HG02943 (cell line): ENCODE results near the gene MIB1.

Experiments
- ATAC-seq: cut with Tn5 transposase; IDR thresholded peaks from one replicate; pipeline ENCODE4 v1.9.1; 2021; ENCODE audit warnings: mild to moderate bottlenecking, low read depth, moderate library complexity; ENCODE audit not compliant: unreplicated experiment

Gene MIB1

GRCh38 chr18:21808185-21808584 lies 67.6 kb downstream of the MIB1 start:
- no peak for ATAC-seq

- ATAC-seq, result no peak
Measured at GRCh38 chr18:21809725-21810124, 69.1 kb downstream of the MIB1 start.

DNA sequence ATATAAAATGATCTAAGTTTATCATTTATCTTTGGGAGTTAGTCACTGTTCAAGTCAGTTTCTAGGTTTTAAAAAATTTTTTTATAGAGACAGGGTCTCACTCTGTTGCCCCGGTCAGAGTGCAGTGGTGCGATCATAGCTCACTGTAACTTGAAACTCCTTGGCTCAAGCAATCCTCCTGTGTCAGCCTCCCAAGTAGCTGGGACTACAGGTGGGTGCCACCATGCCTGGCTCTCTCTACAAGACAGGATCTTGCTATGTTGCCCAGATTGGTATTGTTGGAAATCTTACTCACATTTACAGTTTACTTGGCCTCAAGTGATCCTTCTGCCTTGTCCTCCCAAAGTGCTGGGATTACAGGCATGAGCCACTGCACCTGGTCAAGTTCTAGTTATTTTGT lies 74.5 kb downstream of the MIB1 start:
- no peak for ATAC-seq

DNA sequence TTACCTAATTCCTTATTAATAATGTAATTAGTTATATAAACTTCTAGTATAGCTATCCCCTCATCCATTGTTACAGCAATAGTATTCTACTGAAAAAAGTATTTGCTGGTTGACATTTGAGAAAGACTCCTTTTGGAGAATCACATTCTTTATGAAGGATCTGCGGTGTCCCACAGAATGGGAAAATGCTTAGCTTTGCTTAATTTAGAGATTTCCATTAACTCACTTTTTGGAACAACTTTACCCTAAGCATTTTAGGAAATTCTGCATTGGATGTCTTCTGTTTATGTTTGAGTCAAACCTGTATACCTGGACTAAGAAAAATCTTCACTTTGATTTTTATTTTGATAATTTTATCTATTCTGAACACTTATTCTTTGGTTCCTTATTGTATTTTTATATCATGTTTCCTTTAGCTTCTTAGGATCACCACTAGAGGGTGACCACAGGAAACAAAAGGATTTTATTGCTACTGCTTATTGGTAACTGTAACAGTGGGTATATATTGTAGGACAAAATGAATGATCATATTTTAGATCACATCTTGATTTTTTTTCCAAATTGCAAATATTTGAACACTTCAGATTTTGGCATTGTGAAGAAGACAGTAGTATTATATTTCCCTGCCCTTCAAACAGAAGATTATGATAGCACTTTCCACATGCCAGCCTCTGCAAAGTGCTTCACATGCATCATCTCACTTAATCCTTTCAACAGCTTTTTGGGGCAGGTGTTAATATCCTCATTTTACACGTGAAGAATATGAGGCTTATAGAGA lies 79.6 kb downstream of the MIB1 start:
- no peak for ATAC-seq

GRCh38 chr18:21820811-21821143 lies 80.2 kb downstream of the MIB1 start:
- ATAC-seq, result no peak

GRCh38 chr18:21823848-21824247 lies 83.3 kb downstream of the MIB1 start:
- ATAC-seq, result no peak

GRCh38 chr18:21826196-21826595 lies 85.6 kb downstream of the MIB1 start:
- no peak for ATAC-seq

- ATAC-seq, result no peak
Measured at GRCh38 chr18:21826641-21827302, 86.2 kb downstream of the MIB1 start.

DNA sequence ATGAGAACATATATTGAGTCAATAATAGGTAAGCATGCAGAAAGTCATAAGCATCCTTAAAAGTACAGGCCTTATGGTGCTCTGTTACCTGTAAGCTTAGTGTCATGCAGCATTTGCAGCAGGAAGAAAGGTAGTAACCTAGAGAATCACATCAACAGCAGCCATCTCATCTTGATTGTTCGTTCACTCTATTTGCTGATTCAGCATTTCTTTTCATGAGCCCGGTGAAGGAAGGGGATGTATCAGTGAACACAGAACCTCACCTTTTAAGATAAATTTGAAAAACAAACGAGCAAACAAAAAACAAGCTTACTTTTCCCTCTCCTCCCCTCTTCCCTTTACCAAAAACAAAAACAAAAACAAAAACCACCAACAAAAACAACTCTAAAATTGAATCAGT lies 89.9 kb downstream of the MIB1 start:
- ATAC-seq, result no peak

DNA sequence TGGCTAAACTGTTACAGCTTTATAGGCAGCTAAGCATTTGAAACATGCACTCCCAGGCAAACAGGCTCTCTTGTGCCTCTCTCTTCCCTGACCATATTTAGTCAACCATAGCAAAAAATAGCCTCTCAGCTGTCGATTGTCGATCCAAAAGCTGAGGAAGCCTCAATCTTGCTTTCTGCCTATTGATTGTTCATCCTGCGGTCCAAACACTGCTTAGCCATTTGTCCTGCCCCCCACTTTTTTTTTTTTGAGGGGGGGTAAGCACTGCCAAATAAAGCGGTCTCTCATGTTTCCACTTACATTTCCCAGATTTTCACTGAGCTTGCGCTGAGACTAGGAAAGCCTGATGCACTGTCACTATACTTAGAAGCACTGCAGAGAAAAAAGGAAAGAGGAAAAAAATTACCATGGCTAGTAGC lies 90.8 kb downstream of the MIB1 start:
- ATAC-seq, result no peak

GRCh38 chr18:21833604-21834298 lies 93.2 kb downstream of the MIB1 start:
- no peak for ATAC-seq

DNA sequence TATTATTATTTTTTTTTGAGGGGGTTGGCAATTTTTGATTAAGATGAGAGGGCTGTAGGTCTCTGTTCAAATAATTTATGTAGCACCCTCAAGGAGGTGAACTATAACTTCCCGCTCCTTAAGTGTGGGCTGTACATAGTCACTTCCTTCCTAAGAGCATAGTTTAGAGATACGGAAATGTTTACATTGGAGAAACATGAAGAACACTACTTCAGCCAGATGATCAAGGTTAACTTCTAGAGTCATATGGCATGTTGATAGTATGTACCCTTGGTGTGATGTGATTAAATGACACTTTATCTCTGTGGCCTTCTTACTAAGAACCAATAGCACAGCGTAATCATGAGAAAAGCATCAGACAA lies 93.7 kb downstream of the MIB1 start:
- no peak for ATAC-seq

DNA sequence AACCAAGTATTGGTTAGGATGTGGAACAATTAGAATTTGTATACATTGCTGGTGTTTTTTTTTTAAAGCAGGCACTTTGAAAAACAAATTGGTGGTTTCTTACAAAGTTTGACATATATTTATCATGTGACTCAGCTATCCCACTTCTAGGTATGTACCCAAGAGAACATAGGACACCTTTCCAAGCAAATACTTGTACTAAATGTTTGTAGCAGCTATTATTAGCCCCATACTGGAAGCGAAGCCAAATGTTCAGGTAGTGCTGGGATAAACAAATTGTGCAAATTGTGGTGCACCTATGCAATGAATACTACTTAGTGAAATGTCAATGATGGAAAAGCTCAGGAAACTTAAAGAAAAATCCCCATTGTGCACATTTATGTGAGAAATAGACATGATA lies 101.0 kb downstream of the MIB1 start:
- no peak for ATAC-seq

DNA sequence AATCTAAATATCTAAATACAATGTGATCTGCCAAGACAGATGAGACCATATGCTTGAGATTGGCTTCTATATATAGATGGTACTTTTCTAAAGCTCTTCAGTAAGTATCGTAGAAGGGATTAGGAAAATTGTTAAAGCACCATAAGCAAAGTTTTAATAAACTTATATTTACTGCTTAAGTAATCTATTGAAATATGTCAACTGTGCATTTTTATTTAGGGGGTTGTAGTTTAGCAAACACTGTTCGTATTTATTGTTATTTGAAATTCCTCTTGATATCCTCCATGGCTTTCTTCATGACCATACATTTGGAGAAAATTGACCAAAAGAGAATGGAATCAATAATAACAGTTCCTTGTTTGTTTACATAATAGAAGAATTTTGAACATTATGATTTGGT lies 102.7 kb downstream of the MIB1 start:
- ATAC-seq, result no peak

GRCh38 chr18:21851327-21851961 lies 110.9 kb downstream of the MIB1 start:
- no peak for ATAC-seq

GRCh38 chr18:21853016-21853415 lies 112.4 kb downstream of the MIB1 start:
- peak; percentile 94 for ATAC-seq

DNA sequence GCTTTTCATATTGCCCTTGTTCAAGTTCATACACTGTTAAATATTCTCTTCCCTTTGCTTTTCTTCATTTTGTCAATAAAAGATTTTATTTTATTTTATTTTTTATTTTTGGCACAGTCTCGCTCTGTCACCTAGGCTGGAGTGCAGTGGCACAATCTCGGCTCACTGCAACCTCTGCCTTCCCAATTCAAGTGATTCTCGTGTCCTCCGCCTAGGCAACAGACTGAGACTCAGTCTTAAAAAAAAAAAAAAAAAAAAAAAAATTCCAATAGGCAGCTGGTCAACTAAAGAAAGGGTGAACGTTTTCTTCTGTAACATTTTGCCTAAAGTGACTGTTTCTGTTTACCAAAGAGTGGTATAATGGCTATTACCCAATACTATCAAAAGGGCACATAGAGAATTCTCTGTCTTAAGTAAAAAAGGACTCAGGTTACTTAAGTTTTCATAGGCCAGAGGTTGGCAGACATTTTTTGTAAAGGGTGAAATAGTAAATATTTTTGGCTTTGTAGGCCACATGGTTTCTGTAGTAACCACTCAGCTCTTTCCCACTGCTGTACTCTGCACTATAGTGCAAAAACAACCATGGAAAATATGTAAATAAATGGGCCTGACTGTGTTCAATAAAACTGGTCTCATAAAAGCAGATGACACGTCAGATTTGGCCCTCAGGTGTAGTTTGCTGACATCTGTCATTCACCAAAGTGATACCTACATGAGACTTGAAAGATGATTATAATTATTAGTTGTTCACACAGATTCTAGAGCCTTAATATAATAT lies 113.4 kb downstream of the MIB1 start:
- no peak for ATAC-seq

GRCh38 chr18:21855432-21855831 lies 114.8 kb downstream of the MIB1 start:
- no peak for ATAC-seq

DNA sequence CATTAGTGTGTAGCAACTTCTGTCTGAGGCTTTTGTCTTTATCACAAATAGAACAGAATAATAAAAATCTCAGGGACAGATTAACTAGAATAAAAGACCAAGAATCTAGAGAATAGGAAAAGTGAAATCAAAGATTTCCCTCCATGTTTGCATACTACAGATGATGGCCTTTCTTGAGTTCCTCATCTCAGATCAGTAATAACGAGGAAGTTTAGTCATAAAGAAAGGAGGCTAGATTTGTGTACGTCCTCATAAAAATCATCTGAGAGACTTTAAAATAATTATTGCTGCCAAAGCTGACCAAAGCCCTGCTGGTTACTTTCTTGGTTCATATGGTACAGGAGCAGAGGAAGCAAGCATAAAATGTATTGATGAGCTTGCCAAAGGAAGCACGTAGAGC lies 117.3 kb downstream of the MIB1 start:
- no peak for ATAC-seq

- no peak for ATAC-seq
Measured at GRCh38 chr18:21858544-21858943, 118.0 kb downstream of the MIB1 start.

GRCh38 chr18:21864386-21864785 lies 123.8 kb downstream of the MIB1 start:
- ATAC-seq, result no peak
